HG03575 (cell line): ENCODE results near the gene TM9SF4.
"Not testable (repeated sequence)": the region's sequence is repeated elsewhere in the genome, so short reads cannot be mapped to it uniquely, and the experiment has no call there.

Experiments used
- ATAC-seq: cut with Tn5 transposase; IDR thresholded peaks from one replicate; pipeline ENCODE4 v1.9.1; 2021; ENCODE audit not compliant: unreplicated experiment, insufficient number of reproducible peaks, low FRiP score; ENCODE audit errors: extremely low read depth

The TM9SF4 gene

DNA sequence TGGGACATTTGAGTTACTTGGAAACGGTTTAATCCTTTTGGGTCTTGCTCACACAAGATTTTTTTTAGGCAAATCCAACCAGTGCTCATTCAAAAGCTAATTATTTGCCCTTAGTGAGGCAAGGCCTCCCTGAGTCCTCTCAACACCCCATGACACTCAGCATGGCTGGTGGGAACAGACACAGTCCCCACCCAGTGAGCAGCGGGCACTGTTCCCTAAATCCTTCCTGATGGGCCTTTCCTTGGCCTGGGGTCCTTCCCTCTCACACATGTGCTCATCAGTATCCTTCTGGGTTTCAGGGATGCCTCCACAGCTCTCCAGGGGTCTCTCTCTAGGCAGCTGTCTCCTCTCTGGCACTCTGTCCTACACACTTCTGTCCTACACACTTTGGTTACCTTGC, 70.0 kb downstream of the TM9SF4 start:
- no peak for ATAC-seq

DNA sequence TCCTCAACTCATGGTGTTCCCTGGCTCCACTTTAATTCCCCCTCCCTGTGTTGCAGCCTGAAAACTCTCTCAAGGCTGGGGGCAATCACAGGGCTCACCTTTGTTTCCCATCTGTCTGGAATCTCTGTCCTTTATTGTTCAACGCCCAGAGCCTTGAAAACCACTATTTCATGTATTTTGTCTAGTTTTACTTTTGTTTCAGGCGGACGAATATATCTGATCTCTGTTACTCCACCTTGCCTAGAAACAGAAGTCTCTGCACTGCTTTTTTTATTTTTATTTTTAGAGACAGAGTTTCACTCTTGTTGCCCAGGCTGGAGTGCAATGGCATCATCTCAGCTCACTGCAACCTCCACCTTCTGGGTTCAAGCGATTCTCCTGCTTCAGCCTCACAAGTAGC, 70.4 kb downstream of the TM9SF4 start:
- ATAC-seq, result no peak

DNA sequence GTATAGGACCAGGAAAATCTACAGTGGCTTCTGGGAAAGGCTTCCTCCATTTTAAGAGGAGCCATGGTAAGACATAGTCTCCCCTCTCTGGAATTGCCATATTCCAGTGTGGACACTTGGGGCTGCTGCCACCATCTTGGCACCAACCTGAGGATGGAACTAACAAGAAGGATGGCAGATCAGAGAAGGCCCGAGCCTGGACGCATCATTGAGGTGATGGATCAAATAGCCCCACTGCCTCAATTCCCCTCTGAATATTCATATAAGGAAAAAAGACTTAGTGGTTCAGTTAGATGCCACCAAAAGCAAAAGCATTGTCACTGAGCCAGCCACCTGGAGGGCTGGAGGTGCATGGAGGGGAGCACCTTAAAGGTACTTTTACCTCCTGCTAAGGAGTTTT, 72.1 kb downstream of the TM9SF4 start:
- ATAC-seq, result no peak

DNA sequence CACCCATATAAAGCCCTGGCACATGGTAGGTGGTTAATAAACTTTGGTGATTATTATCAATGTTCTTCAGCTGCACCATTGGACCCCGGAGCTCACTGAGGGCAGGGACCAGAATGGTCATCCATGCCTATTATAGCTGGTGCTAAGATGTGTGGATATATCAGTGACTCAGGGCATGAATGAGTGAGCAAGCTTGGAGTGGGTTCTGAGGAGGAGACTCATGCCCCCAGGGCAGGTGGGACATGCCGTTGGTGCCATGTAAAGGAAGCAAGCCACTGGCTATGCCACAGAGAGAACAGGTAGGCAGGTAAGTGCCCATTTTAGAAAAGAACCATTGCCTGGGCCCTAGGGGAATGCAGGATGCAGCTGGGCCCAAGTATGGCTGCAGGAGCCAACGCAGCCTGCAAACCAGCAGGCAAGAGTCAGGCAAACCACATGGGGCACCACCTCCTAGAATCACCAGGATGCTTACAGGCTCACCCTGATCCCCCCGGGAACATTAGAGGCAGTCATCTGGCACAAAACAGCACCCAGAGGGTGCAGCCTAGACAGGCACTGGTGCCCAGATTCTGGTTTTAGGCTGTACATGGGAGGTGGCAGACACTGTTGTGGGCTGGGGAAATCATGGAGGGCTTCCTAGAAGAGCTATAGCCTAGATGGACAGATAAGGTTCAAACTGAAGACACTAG, 74.6 kb downstream of the TM9SF4 start:
- ATAC-seq, result no peak

DNA sequence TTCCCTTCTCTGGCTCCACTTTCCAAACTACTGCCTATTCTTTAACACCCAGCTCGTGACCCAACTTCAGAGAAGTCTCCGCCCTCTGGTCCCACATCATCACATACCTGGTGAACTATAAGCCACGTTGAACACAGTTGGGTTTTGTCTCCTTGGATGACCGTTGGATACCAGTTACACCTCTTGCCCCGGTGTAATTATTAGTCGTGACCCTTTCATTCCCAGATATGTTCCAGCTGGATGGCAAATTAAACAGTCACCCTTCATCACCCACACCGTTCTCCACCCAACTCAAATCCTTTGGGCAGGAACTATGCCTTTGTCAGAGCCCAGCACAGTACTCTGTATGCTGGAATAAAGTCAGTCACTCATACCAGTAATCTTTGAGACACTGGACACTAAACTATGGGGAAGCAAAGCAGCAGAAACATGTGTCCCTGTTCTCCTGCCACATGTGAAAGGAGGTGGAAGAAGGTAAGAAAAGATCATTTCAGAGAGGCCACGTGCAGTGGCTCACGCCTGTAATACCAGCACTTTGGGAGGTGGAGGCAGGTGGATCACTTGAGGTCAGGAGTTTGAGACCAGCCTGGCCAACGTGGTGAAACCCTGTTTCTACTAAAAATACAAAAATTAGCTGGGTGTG, 75.6 kb downstream of the TM9SF4 start:
- no peak for ATAC-seq

DNA sequence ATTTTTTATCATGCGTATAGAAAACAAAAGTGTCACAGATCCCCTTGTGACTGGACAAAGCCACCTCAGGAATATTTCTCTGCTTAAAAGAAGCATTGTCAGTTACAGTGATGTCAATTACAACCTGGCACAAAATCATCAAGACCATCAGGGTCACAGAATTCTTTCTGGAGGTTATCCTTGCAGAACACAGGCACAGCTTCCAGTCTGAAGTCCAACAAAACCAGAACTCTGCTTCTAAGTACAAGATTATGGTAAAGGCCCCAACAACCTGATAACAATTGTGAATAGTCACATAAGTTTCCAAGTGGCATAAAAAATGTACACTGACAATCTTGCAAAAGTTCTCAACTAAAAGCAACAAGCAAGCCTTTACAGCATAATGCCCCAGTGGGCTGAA, 77.0 kb downstream of the TM9SF4 start:
- ATAC-seq, result no peak

DNA sequence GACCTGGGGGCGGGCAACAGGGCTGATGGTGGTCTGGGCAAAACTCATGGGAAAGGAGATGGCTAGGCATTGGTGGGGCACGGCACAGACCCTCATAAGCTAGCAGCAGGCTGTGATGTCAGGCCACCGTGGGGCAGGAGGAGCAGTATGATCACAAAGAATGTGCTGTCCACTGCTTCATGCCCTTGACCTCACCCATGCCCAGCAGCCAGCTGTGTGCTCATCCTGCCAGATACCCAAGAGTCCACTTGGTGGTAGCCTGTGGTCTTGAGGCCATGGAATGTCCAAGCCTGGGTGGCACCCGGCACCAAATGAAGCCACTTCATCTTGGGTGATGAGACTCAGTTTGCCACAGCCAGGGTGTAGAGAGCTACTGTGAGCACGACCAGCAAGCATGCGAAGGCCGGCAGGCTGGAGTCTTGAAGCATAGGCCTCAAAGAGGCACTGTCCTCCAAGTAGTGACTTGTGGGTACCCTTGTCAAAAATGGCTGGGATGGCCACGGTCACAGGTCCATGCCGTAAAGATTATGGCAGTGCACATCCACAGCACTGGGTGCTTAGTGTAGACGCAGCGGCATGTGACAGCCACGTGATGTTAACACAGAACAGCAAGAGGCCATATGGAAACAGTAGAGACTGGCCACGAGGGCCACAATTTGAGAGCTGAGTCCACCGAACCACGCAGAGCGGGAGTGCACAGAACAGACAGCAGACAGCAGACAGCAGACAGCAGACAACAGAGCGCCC, 79.0 kb downstream of the TM9SF4 start:
- no peak for ATAC-seq

DNA sequence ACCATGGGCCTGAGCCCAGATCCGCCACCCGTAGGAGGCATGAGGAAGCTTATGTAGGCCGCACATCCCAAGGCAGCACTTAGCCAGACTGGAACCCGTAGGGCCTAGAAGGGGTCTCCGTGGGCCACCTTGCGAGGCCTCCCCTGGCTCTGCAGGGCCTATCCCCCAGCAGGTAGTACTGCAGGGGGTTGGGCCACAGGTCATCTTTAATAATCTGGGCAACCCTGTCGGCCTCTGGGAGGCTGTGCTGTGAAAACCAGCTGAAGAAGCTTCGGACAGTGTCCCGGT, 79.6 kb downstream of the TM9SF4 start:
- ATAC-seq, result no peak

DNA sequence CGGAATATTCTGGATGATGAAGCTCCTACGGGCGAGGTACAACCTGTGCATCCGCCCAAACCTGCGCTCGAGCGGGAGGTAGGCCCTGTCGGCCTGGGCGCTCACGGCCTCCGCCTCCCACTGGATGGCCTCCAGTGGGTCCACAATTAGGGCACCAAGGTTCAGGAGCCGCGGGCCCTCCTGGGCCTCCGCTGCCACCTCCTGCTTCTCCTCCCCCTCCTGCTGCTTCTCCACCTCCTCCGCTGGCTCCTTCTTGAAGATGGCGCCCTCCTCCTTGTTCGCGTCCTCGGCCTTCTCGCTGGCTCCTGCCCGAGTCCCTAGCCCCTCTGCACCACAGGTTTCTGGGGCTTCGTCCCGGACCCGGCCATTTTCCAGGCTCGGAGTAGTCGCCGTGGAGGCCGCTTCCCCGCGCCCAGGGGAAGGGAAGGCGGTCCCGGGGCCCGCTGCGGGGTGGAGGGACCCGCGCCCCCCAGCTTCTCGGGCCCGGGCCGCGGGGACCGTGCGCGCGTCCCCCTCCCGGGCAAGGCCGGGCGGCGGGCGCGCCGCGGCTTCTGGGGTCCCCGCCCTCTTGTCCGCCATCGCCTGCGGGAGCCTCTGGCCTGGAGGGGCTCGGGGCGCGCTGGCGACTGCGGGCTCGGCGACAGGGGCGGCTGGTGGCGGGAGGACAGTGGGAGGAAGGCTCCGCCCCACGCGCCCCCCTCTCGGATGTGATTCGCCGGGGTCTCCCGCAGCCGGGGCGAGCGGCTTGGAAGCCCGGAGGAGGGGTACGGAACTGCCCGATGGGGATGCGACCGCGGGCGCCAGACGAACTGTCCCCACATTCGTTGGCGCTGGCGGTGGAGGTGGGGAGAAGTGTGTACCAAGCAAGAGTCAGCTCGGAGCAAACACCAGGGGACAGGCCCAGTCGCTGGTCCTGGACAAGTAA, 80.4 kb downstream of the TM9SF4 start:
- no peak for ATAC-seq

DNA sequence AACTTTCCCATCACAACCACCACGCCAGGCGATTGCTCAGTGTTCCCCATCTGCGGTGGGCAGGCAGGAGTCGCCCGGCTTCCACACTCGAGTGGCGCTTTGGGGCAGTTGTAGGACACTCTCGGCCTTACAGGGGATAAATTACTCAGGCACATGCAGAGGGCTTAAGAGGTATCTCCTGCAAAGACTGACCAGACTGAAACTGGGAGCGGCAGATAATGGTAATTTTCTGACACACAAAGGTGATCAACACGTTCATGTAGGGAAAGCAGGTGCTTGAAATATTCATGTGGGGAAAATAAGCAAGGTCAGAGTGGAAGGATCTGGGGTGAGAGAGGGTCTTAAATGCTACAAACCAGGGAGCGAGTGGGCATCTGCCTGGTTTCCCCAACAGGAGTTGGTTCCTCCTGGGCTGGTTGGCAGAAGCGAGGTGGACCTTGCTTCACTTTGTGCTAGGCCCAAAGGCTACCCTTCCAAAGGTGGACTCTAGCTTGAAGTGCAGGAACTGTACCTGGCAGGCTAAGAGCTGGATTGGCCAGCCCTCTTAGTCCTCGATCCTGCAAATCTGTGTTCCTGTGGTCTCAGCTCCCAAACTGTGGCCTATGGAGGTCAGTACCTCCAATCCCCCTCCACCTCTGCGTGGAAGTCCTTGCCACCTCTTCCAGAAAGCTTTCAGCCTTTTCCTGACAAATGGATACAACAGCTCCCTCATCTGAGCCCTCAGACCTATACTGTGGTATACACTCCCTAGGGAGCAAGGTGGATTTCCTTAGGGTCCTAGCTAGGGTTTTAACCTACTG, 81.3 kb downstream of the TM9SF4 start:
- no peak for ATAC-seq

DNA sequence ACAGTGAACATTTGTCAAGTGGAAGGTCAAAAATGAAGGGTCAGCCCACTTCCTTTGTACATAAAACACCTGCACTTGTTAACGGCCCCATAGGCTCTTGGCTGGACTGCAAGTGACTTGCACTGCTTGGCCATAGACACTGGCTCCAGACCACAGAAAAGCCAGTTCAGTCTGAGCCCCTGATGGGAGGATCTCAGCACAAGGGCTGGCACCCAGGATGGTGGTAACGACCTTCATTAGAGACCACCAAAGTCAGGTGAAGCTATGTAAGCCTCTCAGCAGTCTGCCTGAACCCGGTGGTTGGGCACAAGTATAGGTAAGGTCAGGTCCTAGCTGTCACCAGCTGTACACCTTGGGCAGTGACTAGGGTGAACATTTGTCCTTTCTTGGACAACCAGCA, 81.9 kb downstream of the TM9SF4 start:
- ATAC-seq, result no peak

DNA sequence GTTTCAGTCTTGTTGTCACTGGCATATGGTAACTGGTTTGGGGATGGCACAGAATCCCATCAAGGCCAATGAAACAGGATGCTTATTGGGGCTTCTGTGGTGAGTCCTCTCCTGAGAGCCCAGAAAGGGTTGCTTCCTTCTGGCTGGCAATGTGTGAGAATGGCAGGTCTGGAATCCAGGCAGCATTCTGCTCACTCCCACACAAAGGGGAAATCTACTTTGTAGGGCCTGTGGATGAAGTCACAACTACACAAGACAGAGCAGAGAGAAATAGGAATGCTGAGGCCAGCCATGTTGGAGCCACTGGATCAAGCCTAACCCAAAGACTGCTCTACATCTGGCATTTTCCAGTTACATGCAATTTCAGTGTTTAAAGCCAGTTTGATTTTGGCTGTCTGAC, 82.4 kb downstream of the TM9SF4 start:
- no peak for ATAC-seq

DNA sequence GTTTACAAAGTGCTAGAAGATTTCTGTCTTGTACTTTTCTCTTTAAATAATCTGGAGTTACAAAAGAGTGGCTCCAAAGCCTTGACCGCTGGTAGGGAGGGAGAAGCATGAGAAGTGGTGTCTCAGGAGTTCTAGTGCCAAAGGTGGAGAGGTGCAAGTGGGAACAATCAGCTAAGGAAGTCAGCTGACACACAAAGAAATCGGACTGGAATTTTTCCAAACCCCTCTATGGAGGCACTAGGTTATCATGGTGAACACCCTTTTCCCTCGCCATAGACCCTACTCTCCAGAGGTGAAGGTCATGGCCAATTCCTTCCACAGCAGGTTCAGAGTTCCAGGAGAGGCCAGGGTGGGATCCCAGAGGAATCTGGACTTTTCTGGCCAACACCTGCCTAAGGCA, 83.2 kb downstream of the TM9SF4 start:
- ATAC-seq, result no peak

DNA sequence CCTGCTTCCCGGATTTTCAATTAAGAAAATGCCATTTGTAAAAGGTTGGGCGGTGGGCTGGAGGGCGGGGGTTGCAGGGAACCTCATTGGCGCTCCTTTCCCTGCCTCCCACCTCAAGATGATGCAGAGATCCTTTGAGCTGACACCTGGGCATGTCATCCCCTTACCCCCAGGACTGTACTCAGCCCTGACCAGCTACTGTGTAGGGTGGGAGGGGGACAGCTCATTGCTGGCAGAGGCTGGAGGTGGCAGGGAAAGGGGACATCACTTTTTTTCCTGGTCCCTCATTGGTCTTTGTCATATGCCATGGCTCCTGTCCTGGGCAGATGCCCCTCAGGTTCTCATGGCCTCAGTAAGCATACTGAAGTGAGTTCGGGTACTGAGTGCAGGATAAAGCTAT, 83.8 kb downstream of the TM9SF4 start:
- not testable (repeated sequence) for ATAC-seq

DNA sequence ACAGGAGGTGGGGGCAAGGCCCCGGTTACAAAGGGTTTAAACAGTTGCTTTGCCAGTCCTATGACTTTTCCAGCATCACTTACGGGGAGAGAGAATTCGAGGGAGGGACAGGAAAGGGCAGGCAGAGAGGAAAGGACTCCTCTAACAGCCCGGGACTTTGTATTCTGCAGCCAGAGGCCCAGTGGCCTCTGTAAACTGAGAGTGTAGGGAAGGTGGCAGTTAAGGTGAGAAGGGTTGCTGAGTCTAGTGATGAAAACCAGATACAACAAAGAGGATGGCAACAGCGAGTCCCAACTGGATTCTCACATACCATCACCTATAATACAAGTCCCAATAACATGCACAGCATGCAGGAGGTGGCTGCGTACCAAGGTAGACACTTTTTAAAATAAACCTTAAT, 84.5 kb downstream of the TM9SF4 start:
- ATAC-seq, result no peak

DNA sequence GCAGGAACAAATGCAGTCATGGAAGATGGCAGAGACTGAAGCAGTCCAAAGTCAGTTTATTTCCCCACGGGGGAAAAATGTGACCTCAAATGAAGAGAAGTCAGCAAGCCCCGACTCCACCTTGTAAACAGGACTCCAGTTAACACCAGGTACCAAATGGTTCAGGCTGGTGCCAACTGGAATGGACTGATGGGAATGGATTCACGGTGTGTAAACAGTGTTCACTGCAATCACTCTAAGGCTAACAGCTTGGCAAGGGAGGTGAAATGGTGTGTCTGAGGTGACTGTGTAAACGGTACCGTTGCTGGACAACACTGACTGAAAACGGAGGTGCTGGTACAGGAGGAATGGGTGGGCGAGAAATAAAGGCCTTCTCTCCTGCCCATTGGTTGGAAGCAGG, 86.1 kb downstream of the TM9SF4 start:
- no peak for ATAC-seq

DNA sequence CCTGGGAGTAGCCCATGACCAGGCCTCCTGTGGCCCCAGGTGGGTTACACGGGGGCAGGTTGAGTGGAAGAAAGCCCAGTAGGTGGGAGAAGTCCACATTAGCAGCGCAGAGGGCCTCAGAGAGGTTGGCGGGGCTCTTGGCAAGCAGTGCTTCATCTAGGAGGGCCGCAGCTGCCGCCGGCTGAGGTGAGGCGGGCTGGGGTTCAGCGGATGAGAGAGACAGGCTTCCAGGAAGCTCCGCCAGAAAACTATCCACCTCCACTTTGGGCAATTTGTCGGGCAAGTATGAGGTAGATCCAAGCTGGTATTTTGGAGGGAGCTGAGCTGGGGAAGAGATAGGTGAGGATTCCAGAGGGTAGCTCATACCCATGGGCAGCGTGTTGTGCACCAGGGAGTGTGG, 87.1 kb downstream of the TM9SF4 start:
- not testable (repeated sequence) for ATAC-seq

DNA sequence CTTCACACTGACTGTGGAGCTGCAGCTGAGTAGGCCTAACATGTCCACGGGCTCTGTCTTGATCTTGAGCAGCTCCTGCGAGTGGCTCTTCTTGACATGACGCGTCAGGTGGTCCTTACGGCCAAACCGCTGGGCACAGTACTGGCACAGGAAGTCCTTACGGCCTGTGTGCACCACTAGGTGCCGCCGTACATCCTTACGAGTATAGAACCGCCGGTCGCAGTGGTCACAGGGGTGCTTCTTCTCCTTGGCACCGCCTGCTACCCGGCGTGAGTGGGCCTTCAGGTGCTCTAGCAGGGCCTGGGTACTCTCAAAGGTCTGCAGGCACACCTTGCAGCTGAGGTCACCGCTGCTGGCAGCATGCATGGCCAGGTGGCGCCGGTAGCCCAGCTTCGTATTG, 87.6 kb downstream of the TM9SF4 start:
- not testable (repeated sequence) for ATAC-seq

DNA sequence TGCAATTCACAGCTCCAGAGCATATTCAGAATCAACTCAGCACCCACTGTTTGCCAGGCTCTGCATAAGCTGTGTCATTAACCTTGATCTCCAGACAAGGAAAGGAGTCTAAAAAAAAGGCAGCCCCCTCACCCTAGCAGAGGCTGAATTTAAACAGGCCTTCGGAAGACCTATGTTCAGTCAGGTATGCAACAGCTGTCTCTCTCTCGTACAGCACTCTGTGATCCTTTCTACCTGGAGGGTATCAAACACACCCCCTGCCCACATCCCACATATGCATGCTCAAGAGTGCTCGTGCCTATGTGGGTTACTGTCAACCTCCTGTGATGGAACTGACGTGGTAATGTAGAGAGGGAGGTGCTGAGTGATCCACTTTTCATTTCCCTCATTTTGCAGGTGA, 89.5 kb downstream of the TM9SF4 start:
- no peak for ATAC-seq
